ENCODE results near the gene PLD2. TPM values are rescaled to one million over a fixed set of nuclear protein-coding genes. Genes with fewer than 3 reads are reported as not detected.
"Not testable (repeated sequence)": the region's sequence is repeated elsewhere in the genome, so short reads cannot be mapped to it uniquely, and the experiment has no call there.

The PLD2 gene
- total RNA-seq, 1 donor from 2014 or later: 64.5 TPM

GRCh38 chr17:4827399-4827798 is 20.4 kb downstream of the PLD2 start:
- H3K9me3 ChIP-seq: no peaks in the 10 kb centered on the region
- H3K4me3 ChIP-seq: no peak overlapping the region
- no peak for DNase-seq (ENCODE audit: low spot score in 2 of 2)
- intact Hi-C loops (cut with DNase I): no loop called here
- peaks cover 5 to 14% of the 10 kb centered on the region in 2 donors for H3K36me3 ChIP-seq
- no peak for TF ChIP-seq CTCF (IDR thresholded peaks at IDR 0.05)
- H3K4me1 ChIP-seq: no peaks in the 10 kb centered on the region
- no peaks in the 10 kb centered on the region for H3K27me3 ChIP-seq
- no peak overlapping the region for H3K27ac ChIP-seq

DNA sequence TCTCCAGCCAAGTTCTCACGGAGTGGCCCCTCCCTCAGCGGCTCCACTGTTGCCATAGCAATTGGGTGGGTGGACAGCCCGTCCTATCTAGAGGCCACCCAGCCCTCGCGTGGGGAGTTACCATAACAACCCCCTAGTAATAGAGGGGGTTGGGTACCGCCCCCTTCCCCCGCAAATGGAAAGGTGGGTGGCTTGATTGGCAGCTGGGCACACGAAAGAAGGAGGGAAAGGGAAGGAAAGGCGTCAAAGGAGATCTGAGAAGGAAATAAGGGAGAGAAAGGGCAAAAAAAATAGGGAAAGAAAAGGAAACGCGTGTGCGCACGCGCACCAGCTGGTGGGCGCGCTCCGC is 25.9 kb downstream of the PLD2 start:
- H3K4me1 ChIP-seq; H3K9me3 ChIP-seq; H3K27me3 ChIP-seq; DNase-seq (ENCODE audit: low spot score in 2 of 2); H3K36me3 ChIP-seq: not testable (repeated sequence)
- intact Hi-C loops (cut with DNase I): loop anchor here (1.0 kb wide), 1 partner anchor 43 kb away; no protein-coding TSS in a partner anchor
- H3K4me3 ChIP-seq: peak overlapping the region; percentile 75 to 82
- peak overlapping the region; percentile 84 to 87 for H3K27ac ChIP-seq

DNA sequence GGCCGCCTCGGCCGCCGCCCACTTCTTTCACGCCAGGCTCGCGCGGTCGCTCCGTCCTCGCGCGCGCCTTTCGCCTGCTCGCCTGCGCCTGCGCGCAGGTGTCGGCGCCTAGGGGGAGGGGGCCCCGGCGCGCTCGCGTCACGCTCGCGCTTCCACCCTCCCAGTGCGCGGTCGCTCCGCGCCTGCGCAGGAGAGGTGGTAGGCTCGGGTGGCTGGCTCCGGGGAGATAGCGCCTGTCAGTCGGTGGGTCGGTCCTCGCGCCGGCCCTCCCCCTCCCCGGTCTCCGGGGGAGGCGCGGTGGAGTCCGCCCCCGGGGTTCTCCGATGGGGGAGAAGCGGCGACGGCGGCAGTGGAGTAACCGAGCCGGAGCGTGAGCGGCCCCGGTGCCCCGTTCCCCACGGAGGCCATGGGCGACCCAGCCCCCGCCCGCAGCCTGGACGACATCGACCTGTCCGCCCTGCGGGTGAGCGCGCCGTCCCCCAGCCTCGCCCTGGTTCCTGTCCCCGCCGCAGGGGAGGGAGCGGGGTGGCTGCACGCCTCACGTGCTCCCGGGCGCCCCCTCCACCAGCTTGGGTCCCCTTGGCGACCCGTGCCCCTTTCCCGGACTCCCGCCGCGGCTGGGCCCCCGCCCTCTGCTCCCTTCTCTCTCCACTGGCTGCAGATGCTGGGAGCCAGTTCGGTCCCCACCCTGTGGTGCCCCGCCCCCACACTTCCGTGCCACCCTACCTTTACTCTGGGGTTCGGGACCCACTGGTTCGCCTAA is 26.4 kb downstream of the PLD2 start, which contains the start of gene MINK1:
Gene MINK1, plus strand, starts transcription at position 163 of the 763 bp plus-strand sequence. Its CDS starts 244 bp downstream, at position 407.
- peak within 1 kb of the TSS; percentile 84 to 87 for H3K27ac ChIP-seq
- TF ChIP-seq CTCF (IDR thresholded peaks at IDR 0.05): no peak
- intact Hi-C loops (cut with DNase I): loop anchor here (1.0 kb wide), 1 partner anchor 43 kb away; no protein-coding TSS in a partner anchor
- no peaks in the 10 kb centered on the region for H3K27me3 ChIP-seq
- peak within 1 kb of the TSS; percentile 75 to 82 for H3K4me3 ChIP-seq
- H3K9me3 ChIP-seq: no peaks in the 10 kb centered on the region
- no peaks in the 10 kb centered on the region for H3K36me3 ChIP-seq
- peak; percentile 59 to 93 for DNase-seq (ENCODE audit: low spot score in 2 of 2)
- H3K4me1 ChIP-seq: peaks cover 0 to 9% of the 10 kb centered on the region in 2 donors

DNA sequence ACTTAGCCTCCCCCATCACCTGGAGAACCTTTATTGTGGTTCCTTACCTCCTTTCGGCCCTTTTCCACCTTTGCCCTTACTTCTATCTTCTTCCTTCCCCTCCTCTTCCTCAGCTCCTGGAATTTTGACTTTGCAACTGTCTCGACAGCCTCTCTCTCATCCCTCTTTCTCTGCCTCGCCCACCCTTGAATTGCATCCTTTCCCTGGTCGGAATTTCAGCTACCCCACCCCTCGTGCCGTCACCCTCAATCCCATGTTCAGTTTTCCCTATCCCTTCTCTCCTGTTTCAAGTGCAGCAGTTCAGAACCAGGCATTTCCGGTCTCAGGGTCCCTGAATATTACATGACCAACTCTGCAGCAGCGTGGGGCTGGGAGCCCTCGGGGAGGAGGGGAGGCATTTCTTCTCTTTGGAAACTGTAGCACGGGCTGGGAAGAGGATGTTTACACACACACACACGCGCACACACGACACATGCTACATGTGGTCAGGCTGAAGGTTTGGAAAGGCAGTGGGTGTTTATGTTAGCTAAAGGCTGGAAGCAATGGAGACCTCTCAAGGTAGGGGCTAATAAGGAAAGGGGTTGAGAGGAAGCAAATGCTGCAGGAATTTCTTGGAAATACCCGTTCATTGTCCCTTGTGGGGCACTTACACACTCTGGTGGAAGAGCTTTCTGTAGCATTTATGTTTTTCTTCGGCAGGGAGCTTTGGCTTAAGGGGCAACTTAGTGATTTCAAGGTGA is 27.2 kb downstream of the PLD2 start:
- peaks cover 0 to 9% of the 10 kb centered on the region in 2 donors for H3K4me1 ChIP-seq
- TF ChIP-seq CTCF (IDR thresholded peaks at IDR 0.05): no peak
- intact Hi-C loops (cut with DNase I): loop anchor here (1.0 kb wide), 1 partner anchor 44 kb away; no protein-coding TSS in a partner anchor
- no peaks in the 10 kb centered on the region for H3K36me3 ChIP-seq
- no peaks in the 10 kb centered on the region for H3K9me3 ChIP-seq
- DNase-seq (ENCODE audit: low spot score in 2 of 2): peak in 1 of 2 donors; percentile 69
- peak overlapping the region; percentile 84 to 87 for H3K27ac ChIP-seq
- H3K27me3 ChIP-seq: no peaks in the 10 kb centered on the region
- H3K4me3 ChIP-seq: peak overlapping the region; percentile 75 to 82

DNA sequence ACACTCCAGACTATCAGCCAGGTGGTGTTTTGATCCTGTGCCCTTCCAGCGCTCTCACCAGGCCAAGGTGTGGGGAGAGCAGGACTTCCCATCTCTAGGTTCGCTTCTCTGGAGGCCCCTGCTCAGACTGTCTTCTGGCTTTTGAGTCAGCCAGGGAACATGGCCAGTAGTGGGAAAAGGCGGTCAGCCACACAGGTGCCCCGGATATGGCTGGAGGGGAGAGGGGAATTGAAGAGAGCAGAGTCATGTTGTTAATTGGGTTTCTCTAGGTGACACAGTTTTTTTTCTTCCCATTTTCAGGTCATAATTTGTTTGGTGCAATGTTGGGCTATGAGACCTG is 27.7 kb downstream of the PLD2 start:
- no peaks in the 10 kb centered on the region for H3K9me3 ChIP-seq
- H3K27me3 ChIP-seq: no peaks in the 10 kb centered on the region
- no peak for DNase-seq (ENCODE audit: low spot score in 2 of 2)
- TF ChIP-seq CTCF (IDR thresholded peaks at IDR 0.05): no peak
- H3K36me3 ChIP-seq: no peaks in the 10 kb centered on the region
- peaks cover 0 to 9% of the 10 kb centered on the region in 2 donors for H3K4me1 ChIP-seq
- H3K27ac ChIP-seq: peak overlapping the region; percentile 84 to 87
- intact Hi-C loops (cut with DNase I): loop anchor here (5.0 kb wide), 1 partner anchor 48 kb away; no protein-coding TSS in a partner anchor
- H3K4me3 ChIP-seq: peak overlapping the region in 1 of 2 donors; percentile 75

DNA sequence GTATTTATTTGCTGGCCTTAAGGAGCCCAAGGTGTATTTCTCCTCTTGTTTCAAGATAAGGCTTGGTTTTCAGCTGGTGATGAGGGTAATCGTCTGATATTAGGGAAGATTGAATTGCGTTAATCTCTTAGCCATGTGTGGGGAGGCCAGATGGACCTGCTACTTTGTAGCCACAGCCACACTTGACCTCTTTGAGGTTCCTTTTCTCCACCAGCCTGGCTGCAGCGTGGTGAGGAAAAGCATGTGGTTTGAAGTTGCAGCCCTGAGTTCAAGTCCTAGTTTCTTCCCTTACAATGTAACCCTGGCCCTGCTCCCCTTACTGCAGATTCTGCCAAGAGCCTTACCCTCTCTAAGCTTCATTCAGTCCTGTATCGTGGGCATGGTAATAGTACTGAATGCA is 29.3 kb downstream of the PLD2 start:
- no peaks in the 10 kb centered on the region for H3K9me3 ChIP-seq
- H3K36me3 ChIP-seq: no peaks in the 10 kb centered on the region
- intact Hi-C loops (cut with DNase I): loop anchor here (5.0 kb wide), 1 partner anchor 46 kb away; no protein-coding TSS in a partner anchor
- H3K4me1 ChIP-seq: peaks cover 0 to 9% of the 10 kb centered on the region in 2 donors
- DNase-seq (ENCODE audit: low spot score in 2 of 2): no peak
- no peak for TF ChIP-seq CTCF (IDR thresholded peaks at IDR 0.05)
- H3K27ac ChIP-seq: no peak overlapping the region
- H3K27me3 ChIP-seq: no peaks in the 10 kb centered on the region
- no peak overlapping the region for H3K4me3 ChIP-seq
